A673 (cell line): ENCODE measurements around the gene SPATS2L. TPM values are rescaled to one million over a fixed set of nuclear protein-coding genes. Genes with fewer than 3 reads are reported as not detected.

Experiments
- BruUV-seq: library from RNA; stranded (reverse); fragments of 400-500 nt; replicated peaks from 2 replicates; lab custom pipeline; 2021; lab: Mats Ljungman, UMichigan
- CTCF ChIA-PET: fragments of 300-600 bp; sonication (Branson Sonifier 250); formaldehyde crosslinking; loops from one replicate; lab custom pipeline; 2022; ENCODE audit warnings: antibody characterized with exemption; lab: Charles Lee
- POLR2A ChIA-PET: fragments of 300-600 bp; sonication (Branson Sonifier 250); formaldehyde crosslinking; loops from one replicate; lab custom pipeline; 2022; ENCODE audit warnings: antibody characterized with exemption; ENCODE audit not compliant: low non-redundant PET; lab: Charles Lee
- DNase-seq: peaks from one replicate; pipeline ENCODE4 v3.0.0-alpha.2; 2015; ENCODE audit warnings: low spot score
- H3K27ac ChIP-seq: fragments of 200-600 bp; sonication (generic); 2 replicates; pipeline ENCODE4 v1.5.1; 2016; ENCODE audit warnings: mixed run types, low read depth, mild to moderate bottlenecking, mixed read lengths, antibody characterized with exemption, low read length; ENCODE audit not compliant: poor library complexity, severe bottlenecking
- H3K27me3 ChIP-seq: fragments of 200-600 bp; sonication (generic); replicated peaks from 2 replicates; pipeline ENCODE4 v1.6.1; 2017; ENCODE audit warnings: mixed run types, low read depth, mild to moderate bottlenecking, mixed read lengths, antibody characterized with exemption, low read length; ENCODE audit not compliant: insufficient read depth, poor library complexity
- H3K36me3 ChIP-seq: fragments of 200-600 bp; sonication (generic); 2 replicates; pipeline ENCODE4 v1.6.1; 2016; ENCODE audit warnings: mixed run types, mild to moderate bottlenecking, mixed read lengths, antibody characterized with exemption, low read length; ENCODE audit not compliant: insufficient read depth, poor library complexity, severe bottlenecking
- H3K4me1 ChIP-seq: fragments of 200-600 bp; sonication (generic); 2 replicates; pipeline ENCODE4 v1.6.1; 2017; ENCODE audit warnings: mixed run types, mild to moderate bottlenecking, mixed read lengths, antibody characterized with exemption, low read length; ENCODE audit not compliant: insufficient read depth, poor library complexity, severe bottlenecking
- H3K4me3 ChIP-seq: fragments of 200-600 bp; sonication (generic); 2 replicates; pipeline ENCODE4 v1.5.1; 2016; ENCODE audit warnings: low read depth, mixed run types, mild to moderate bottlenecking, mixed read lengths, low read length; ENCODE audit not compliant: poor library complexity, severe bottlenecking
- H3K9me3 ChIP-seq: fragments of 200-600 bp; sonication (generic); 2 replicates; pipeline ENCODE4 v1.6.1; 2016; ENCODE audit warnings: mixed run types, low read depth, mild to moderate bottlenecking, mixed read lengths, antibody characterized with exemption, low read length; ENCODE audit not compliant: poor library complexity, severe bottlenecking
- EZH2 ChIP-seq: fragments of 200-600 bp; sonication (generic); IDR thresholded peaks from 2 replicates; pipeline ENCODE4 v1.6.1; 2017; ENCODE audit warnings: borderline replicate concordance, low read depth, mild to moderate bottlenecking, mixed read lengths, antibody characterized with exemption, low read length; ENCODE audit not compliant: poor library complexity, severe bottlenecking
- intact Hi-C: fragments of 100-400 bp; cut with micrococcal nuclease; formaldehyde crosslinking; loops from one replicate; pipeline ENCODE4 v1.10.0; 2022; ENCODE audit not compliant: unreplicated experiment
- total RNA-seq: library from RNA; stranded (reverse); gene quantifications from 2 replicates; pipeline ENCODE4 v1.2.3, GENCODE V29; 2021
- TF ChIP-seq, protein P1 (sequence below): fragments of 300-800, 200-600 bp; sonication (generic); conservative IDR thresholded peaks from 2 replicates; pipeline ENCODE4 v1.5.1; 2017; ENCODE audit warnings: low read depth, mild to moderate bottlenecking, antibody characterized with exemption, low read length, moderate library complexity, mixed read lengths

The SPATS2L gene
- total RNA-seq, 1 experiment from 2014 or later, result 10.0 TPM

DNA sequence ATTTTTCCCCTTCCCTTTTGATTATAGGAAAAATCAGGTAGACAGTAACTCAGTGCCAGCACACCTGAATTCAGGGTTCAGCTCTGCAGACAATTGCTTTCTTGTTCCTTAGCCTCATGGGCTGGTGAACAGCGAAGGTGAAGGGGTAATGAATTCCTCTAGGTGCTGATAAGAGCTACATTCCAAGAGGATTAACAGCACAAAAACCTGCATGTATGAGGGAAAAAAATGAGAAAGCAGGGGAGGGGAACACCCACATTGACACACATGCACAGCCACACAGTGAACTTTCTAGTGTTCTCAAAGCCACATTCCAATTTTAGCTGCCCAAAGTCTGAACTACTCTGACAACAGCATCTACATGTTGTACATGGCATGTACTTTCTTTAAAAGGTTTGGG, 46.1 kb downstream of the SPATS2L start:
- no peaks in the 10 kb centered on the region for H3K9me3 ChIP-seq
- ChIA-PET CTCF (no interaction called here), POLR2A (no interaction called here)
- no peak overlapping the region for H3K27ac ChIP-seq
- no peak overlapping the region for H3K4me3 ChIP-seq
- TF ChIP-seq, protein P1, sequence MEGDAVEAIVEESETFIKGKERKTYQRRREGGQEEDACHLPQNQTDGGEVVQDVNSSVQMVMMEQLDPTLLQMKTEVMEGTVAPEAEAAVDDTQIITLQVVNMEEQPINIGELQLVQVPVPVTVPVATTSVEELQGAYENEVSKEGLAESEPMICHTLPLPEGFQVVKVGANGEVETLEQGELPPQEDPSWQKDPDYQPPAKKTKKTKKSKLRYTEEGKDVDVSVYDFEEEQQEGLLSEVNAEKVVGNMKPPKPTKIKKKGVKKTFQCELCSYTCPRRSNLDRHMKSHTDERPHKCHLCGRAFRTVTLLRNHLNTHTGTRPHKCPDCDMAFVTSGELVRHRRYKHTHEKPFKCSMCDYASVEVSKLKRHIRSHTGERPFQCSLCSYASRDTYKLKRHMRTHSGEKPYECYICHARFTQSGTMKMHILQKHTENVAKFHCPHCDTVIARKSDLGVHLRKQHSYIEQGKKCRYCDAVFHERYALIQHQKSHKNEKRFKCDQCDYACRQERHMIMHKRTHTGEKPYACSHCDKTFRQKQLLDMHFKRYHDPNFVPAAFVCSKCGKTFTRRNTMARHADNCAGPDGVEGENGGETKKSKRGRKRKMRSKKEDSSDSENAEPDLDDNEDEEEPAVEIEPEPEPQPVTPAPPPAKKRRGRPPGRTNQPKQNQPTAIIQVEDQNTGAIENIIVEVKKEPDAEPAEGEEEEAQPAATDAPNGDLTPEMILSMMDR, result no peak
- no peak for TF ChIP-seq EZH2
- DNase-seq, result no peak
- H3K4me1 ChIP-seq, result no peaks in the 10 kb centered on the region
- H3K27me3 ChIP-seq, result no peaks in the 10 kb centered on the region
- no TSS peak for BruUV-seq
- intact Hi-C loops, result no loop called here
- no peaks in the 10 kb centered on the region for H3K36me3 ChIP-seq

DNA sequence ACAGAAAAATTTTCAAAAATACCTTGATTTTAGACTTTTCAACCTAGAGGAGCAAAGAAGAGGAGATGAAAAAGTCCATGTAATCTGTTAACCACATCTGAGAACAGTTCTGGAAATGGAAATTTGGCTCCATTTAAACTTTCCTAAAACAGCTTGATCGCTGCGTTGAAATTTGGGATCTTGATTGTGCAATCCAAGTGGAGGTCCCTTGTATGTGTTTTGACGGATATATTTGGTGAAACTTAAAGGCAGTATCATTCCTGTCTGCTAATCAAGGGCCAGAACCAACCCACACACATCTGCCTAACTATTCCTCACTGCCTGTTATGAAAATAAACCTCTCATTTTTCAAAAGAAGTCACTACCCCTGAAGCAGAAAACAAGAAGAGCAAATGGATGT, 46.6 kb downstream of the SPATS2L start:
- Histone ChIP-seq H3K27ac (no peak overlapping the region), H3K4me1 (no peaks in the 10 kb centered on the region)

DNA sequence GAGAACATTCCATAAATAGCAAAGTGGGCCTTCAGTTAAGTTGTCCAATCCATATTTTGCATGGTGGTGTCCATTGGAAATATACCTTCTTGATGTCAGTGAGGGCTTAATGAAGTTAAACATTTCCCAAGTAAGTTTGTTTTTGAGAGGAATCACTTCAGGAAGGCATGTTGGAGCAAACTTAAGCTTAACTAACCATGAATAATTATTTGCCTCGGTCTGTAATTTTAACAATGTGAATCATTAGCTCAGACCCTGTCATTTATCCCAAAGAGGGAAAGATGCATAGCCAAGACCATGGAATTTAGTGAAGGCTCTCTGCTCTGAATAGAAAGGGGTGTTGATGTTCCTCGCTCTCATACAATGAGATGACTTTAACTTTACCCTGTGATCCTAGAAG, 47.4 kb downstream of the SPATS2L start:
- DNase-seq, result no peak
- ChIA-PET POLR2A (interaction anchor here (0.7 kb wide), 2 partner anchors 15 to 48 kb away, joined by 3 to 6 read pairs; no protein-coding TSS in a partner anchor), CTCF (no interaction called here)
- Histone ChIP-seq H3K27ac (no peak overlapping the region), H3K36me3 (no peaks in the 10 kb centered on the region), H3K4me3 (no peak overlapping the region), H3K27me3 (no peaks in the 10 kb centered on the region), H3K9me3 (no peaks in the 10 kb centered on the region), H3K4me1 (no peaks in the 10 kb centered on the region)
- no TSS peak for BruUV-seq
- TF ChIP-seq EZH2, result no peak
- TF ChIP-seq, protein P1, result no peak
- intact Hi-C loops, result no loop called here

More for the DNA sequence above, 46.6 kb downstream of the SPATS2L start:
- ChIA-PET CTCF (no interaction called here), POLR2A (no interaction called here)
- BruUV-seq, result no TSS peak
- TF ChIP-seq EZH2, result no peak
- TF ChIP-seq, protein P1, result no peak
- Histone ChIP-seq H3K9me3 (no peaks in the 10 kb centered on the region), H3K4me3 (no peak overlapping the region), H3K36me3 (no peaks in the 10 kb centered on the region), H3K27me3 (no peaks in the 10 kb centered on the region)
- no peak for DNase-seq
- intact Hi-C loops, result no loop called here
